Upper lobe of left lung (tissue), 6 donors: Measurements from ENCODE around the gene PKMYT1. TPM values are rescaled to one million over a fixed set of nuclear protein-coding genes. Genes with fewer than 3 reads are reported as not detected.
"Not testable (repeated sequence)": the region's sequence is repeated elsewhere in the genome, so short reads cannot be mapped to it uniquely, and the experiment has no call there.

Experiments
- ATAC-seq, 2 donors: fragments of 200-7000 bp; cut with Tn5 transposase; one replicate each; pipeline ENCODE4 v1.9.1; 2022; ENCODE audit warnings: mild to moderate bottlenecking in 2 of 2, moderate library complexity in 2 of 2; ENCODE audit not compliant: low FRiP score in 2 of 2
- DNase-seq, 2 donors: peaks; one replicate each; pipeline ENCODE4 v3.0.0-alpha.2; 2019 to 2020
- H3K27ac ChIP-seq, 4 donors: fragments of 200-600 bp; sonication (generic); one replicate each; pipeline ENCODE4 v1.5.1; 2016 to 2019
- H3K27me3 ChIP-seq, 4 donors: fragments of 200-600 bp; sonication (generic); one replicate each; pipeline ENCODE4 v1.5.1; 2017 to 2019
- H3K36me3 ChIP-seq, 4 donors: fragments of 200-600 bp; sonication (generic); one replicate each; pipeline ENCODE4 v1.5.1; 2016 to 2019
- H3K4me1 ChIP-seq, 4 donors: fragments of 200-600 bp; sonication (generic); one replicate each; pipeline ENCODE4 v1.5.1; 2018 to 2019
- H3K4me3 ChIP-seq, 4 donors: fragments of 200-600 bp; sonication (generic); one replicate each; pipeline ENCODE4 v1.5.1; 2017 to 2019; ENCODE audit warnings: mild to moderate bottlenecking in 2 of 4, moderate library complexity in 1 of 4
- H3K9me3 ChIP-seq, 4 donors: fragments of 200-600 bp; sonication (generic); one replicate each; pipeline ENCODE4 v1.5.1; 2018 to 2019
- CTCF ChIP-seq, 6 experiments: fragments of 450-650 bp in 4 of 6; fragments of 200-600 bp in 2 of 6; sonication (generic) in 2 of 6; IDR thresholded peaks; one replicate each; pipeline ENCODE4 v1.5.1; 2016 to 2019; ENCODE audit warnings: antibody characterized with exemption in 6 of 6
- EP300 ChIP-seq, 4 donors: sonication (generic); formaldehyde crosslinking; IDR thresholded peaks; one replicate each; pipeline ENCODE4 v1.5.1; 2017; ENCODE audit warnings: antibody characterized with exemption in 4 of 4, control low read depth in 2 of 4
- POLR2A ChIP-seq, 4 donors: fragments of 450-650 bp; IDR thresholded peaks; one replicate each; pipeline ENCODE4 v1.5.1; 2016 to 2017; ENCODE audit warnings: antibody characterized with exemption in 4 of 4, mild to moderate bottlenecking in 2 of 4
- POLR2AphosphoS5 ChIP-seq, 2 donors: sonication (generic); formaldehyde crosslinking; IDR thresholded peaks; one replicate each; pipeline ENCODE4 v1.5.1; 2017; ENCODE audit warnings: antibody characterized with exemption in 2 of 2
- WGBS, 2 donors: methylation state at CpG; one replicate each; pipeline ENCODE4 v1.1.5; 2017 to 2018; 5-methylcytosine and 5-hydroxymethylcytosine counted together
- total RNA-seq, 6 donors: library from RNA; depleted of rRNA in 4 of 6; stranded (reverse); fragments of >200 nt in 4 of 6; gene quantifications; one replicate each; pipeline versions ENCODE4 v1.1.0 to v1.2.1, GENCODE V29; 2016 to 2021
- donor health status: DM: no; HTN: no; CAD: no; lungs with moderate emphysema.
- donor health status: DM: no; HTN: yes; CAD: no; lungs with severe emphysema.

The PKMYT1 gene
- total RNA-seq, 6 donors from 2014 or later, result 0.39 to 19.1 (median 5.4) TPM

GRCh38 chr16:2930236-2930635 is 50.0 kb downstream of the PKMYT1 start:
- DNase-seq (no peak), ATAC-seq (no peak)
- no peak overlapping the region for H3K27ac ChIP-seq
- H3K9me3 ChIP-seq, result no peaks in the 10 kb centered on the region
- TF ChIP-seq POLR2AphosphoS5 (IDR thresholded peaks at IDR 0.05) (no peak), POLR2A (IDR thresholded peaks at IDR 0.05) (no peak), EP300 (IDR thresholded peaks at IDR 0.05) (no peak), CTCF (IDR thresholded peaks at IDR 0.05) (no peak)
- 88 to 99% methylated on average over 5 to 15 of the region's 15 CpGs for WGBS, 2 donors
- no peak overlapping the region for H3K4me3 ChIP-seq
- H3K36me3 ChIP-seq, result peaks cover 8 to 51% (median 39%) of the 10 kb centered on the region in 4 donors
- H3K27me3 ChIP-seq, result no peaks in the 10 kb centered on the region
- peaks cover 0 to 8% (median 3%) of the 10 kb centered on the region in 4 donors for H3K4me1 ChIP-seq

- Histone ChIP-seq H3K4me3 (no peak overlapping the region), H3K9me3 (no peaks in the 10 kb centered on the region), H3K27ac (no peak overlapping the region), H3K4me1 (peaks cover 0 to 8% (median 3%) of the 10 kb centered on the region in 4 donors), H3K36me3 (peaks cover 8 to 46% (median 35%) of the 10 kb centered on the region in 4 donors), H3K27me3 (no peaks in the 10 kb centered on the region)
- WGBS, 2 donors, result 91 to 93% methylated on average over 8 to 11 of the region's 14 CpGs
- TF ChIP-seq POLR2A (IDR thresholded peaks at IDR 0.05) (no peak), EP300 (IDR thresholded peaks at IDR 0.05) (no peak), CTCF (IDR thresholded peaks at IDR 0.05) (no peak), POLR2AphosphoS5 (IDR thresholded peaks at IDR 0.05) (no peak)
- DNase-seq (peak in 1 of 2 donors; percentile 69), ATAC-seq (no peak)
These were observed 50.6 kb downstream of the PKMYT1 start for GRCh38 chr16:2929693-2930092.

- Histone ChIP-seq H3K4me1 (peaks cover 0 to 8% (median 3%) of the 10 kb centered on the region in 4 donors), H3K36me3 (peaks cover 8 to 37% (median 26%) of the 10 kb centered on the region in 4 donors), H3K27me3 (no peaks in the 10 kb centered on the region), H3K27ac (no peak overlapping the region), H3K4me3 (no peak overlapping the region), H3K9me3 (no peaks in the 10 kb centered on the region)
- DNase-seq (no peak), ATAC-seq (no peak)
- no peak for TF ChIP-seq EP300 (IDR thresholded peaks at IDR 0.05)
- no peak for TF ChIP-seq CTCF (IDR thresholded peaks at IDR 0.05)
- TF ChIP-seq POLR2A (IDR thresholded peaks at IDR 0.05), result no peak
- TF ChIP-seq POLR2AphosphoS5 (IDR thresholded peaks at IDR 0.05), result no peak
- 85 to 87% methylated on average over 7 to 11 of the region's 11 CpGs for whole genome bisulfite sequencing, 2 donors
These were observed 51.5 kb downstream of the PKMYT1 start for GRCh38 chr16:2928796-2929195.

GRCh38 chr16:2928151-2928550 is 52.1 kb downstream of the PKMYT1 start:
- not testable (repeated sequence) for ATAC-seq, H3K4me1 ChIP-seq, H3K4me3 ChIP-seq, DNase-seq, H3K27me3 ChIP-seq, H3K27ac ChIP-seq, H3K9me3 ChIP-seq
- 84 to 100% methylated on average over 4 of the region's 4 CpGs for WGBS, 2 donors
- peaks cover 8 to 30% (median 20%) of the 10 kb centered on the region in 4 donors for H3K36me3 ChIP-seq

GRCh38 chr16:2927010-2927646 is 53.1 kb downstream of the PKMYT1 start:
- Histone ChIP-seq H3K4me3 (peak overlapping the region in 1 of 4 donors; percentile 23), H3K4me1 (peaks cover 0 to 8% (median 3%) of the 10 kb centered on the region in 4 donors), H3K9me3 (no peaks in the 10 kb centered on the region), H3K36me3 (peaks cover 8 to 28% (median 16%) of the 10 kb centered on the region in 4 donors), H3K27ac (no peak overlapping the region), H3K27me3 (no peaks in the 10 kb centered on the region)
- DNase-seq, result peak; percentile 87 to 92
- ATAC-seq, result peak; percentile 93 to 97
- WGBS, 2 donors, result 8 to 9% methylated on average over 19 of the region's 19 CpGs
- no peak for TF ChIP-seq EP300 (IDR thresholded peaks at IDR 0.05)
- TF ChIP-seq CTCF (IDR thresholded peaks at IDR 0.05), result peak; percentile 92 to 97 (median 96)
